ENCODE results near the gene TACC3.

TACC3 gene

DNA sequence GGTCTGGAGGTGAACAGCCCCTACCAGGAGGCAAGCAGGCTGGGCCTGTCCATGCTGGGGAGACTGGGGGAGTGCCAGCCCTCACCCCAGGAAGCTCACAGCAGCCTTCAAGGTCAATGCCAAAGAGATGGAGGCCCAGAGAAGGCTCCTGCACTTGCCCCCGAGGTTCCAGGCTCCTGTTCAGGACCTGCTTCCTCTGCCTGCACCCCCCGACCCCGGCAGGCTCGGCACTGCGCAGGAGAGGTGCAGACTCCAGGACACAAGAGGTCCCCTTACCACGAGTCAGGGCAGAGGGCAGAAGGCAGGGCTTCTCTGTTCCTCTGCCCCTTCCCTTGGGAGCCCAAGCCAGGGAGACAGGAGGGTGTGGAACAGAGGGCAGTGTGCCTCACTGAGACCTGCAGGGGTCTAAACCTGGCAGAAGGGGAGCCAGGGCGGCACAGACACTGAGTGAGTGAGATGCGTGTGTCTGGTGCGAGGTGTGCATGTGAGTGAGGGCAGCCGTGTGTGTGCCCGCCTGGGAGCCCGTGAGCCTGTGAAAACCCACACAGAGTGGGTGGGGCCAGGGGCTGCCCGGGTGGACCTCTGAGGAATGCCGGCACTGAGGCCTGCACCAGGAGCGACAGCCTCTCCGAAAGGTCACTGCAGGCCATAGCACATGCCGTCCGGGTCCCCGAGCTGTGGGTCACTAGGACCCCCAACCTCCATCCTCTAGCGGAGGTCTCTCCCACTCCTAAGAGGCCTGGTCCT lies 41.1 kb downstream of the TACC3 start:
- no peak for DNase-seq

DNA sequence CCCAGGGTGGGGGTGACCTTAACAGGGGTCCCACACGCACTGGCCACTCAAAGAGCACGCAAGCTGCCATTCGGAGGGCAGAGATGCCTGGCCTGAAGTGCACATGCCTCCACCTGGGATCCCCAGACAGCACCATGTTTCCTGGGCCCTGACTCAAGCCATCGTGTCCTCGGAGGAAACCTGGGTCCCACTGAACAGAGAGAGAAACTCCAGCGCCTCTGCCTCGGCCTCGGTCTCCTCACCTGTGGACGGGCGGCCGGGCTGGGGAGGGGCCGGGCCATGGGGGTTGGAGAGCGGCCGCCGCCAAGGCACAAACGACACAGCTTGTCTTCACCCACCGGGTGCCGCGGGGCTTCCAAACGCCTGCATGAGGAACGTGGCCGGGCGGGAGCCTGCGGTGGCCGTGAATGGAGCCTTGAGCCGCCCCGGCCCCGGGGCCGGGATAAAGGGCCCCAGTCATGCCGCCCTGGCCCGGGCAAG lies 41.8 kb downstream of the TACC3 start:
- DNase-seq, result no peak

DNA sequence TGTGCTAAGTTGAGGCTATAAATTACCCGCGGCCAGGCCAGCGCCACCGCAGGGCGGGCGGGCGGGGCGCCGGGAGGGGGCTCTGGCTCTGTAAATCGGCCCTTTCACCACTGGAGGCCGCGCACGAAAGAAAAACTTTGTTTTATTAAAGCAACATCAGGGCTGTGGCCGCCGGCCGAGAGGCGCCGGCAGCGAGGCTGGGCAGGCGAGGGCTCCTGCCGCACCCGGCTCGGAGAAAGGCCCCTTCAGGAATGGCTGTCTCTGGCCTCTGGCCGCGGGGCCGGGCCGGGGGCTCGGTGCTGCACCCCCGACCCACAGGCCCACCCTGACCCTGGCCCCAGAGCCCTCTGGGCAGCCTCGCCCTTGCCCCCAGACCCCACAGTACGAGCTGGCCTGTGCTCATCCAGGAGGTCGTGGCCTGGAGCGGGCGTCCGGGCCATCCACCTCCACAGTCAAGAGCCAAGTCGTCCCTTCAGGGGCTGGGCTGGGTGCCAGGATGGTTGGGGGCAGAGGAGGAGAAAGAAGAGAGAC lies 42.3 kb downstream of the TACC3 start:
- no peak for DNase-seq

DNA sequence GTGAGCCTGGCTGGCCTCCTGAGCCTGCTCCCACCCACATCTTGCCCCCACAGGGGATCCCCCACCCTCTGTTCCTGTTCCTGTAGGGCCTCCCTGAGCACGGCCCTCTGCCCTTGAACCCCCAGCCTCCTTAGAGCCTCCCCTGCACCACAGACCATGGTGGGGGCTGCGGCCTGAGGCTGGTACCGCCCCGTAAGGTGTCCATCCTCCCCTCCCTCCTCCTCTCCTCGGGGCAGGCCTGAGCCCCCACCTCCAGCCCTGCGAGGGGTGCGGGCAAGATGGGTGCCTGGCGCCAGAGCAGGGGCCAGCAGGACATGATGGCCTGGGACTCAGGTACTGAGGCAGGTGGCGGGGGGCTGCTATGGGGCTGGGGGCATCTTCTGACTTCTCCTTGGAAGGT lies 43.3 kb downstream of the TACC3 start:
- DNase-seq, result no peak

DNA sequence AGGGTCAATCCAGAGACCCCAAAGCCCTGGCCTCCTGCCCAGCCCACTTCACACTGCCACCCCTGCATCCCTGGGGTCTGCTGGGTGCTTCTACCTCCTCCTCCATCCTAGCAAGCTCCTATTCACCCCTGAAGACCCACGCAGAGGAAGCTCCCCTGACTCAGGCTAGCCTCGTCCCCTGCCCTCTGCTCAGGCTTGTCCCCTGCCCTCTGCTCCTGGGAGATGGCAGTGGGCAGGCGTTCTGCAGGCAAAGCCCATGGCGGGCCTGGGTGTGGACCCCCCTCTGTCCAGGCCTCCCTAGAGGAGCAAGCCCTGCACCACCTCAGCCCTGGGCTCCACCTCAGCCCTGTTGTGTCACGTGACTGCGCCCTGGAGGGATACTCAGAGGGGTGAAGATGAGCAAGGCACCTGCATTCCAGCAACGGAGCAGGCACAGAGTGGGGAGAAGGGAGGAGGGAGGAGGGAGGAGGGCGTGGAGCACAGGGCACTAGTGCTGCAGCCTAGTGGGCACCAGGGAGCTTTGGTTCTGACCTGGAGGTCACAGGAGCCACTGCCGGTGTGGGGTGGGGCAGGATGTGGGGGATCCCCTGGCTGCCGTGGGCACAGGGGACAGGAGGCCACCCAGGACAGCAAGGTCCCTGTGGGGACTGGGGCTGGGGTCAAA lies 44.2 kb downstream of the TACC3 start:
- DNase-seq, result no peak

DNA sequence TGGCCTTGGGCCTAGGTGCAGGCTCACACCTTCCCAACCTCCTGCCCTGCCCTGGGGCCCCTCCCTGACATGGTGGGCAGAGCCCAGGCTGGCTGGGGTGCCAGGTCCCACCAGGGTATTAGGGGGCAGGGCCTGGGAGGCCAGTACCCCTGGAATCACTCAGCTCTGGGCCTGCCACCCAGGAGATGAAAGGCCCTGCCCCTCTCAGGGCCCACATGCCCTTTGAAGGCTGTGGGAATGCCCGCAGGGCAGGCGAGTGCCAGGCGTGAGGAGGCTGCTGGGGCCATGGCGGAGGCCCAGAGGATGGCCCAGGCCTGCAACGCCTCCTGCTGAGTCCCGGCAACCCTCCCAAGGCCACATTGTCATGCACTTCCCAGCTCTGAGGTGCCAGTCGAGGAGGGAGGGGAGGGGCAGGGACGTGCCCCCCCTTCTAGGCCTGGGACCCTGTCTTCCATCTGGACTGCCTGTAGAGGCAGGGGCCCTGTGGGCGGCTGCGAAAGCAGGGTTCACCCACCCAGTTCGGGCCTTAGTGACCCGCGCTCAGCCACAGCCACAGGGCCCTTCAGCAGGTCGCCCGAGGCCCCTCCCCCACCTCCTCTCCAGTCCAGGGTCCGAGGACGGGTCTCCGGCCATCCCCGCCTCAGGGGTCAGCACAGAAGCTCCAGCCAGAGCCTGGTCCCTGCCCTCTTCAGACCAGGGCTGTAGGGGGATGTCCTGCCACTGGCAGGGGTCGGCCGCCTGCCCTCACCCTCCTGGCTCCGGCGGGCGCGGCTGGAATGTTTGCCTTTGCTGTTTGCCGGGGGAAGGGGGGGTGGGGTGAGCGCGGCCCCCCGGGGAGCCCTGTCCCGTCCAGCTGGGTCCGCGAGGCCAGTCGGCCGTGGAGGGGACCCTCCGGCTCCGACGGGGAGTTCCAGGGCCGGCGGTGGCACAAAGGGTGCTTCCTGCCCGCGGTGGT lies 45.1 kb downstream of the TACC3 start:
- no peak for DNase-seq

DNA sequence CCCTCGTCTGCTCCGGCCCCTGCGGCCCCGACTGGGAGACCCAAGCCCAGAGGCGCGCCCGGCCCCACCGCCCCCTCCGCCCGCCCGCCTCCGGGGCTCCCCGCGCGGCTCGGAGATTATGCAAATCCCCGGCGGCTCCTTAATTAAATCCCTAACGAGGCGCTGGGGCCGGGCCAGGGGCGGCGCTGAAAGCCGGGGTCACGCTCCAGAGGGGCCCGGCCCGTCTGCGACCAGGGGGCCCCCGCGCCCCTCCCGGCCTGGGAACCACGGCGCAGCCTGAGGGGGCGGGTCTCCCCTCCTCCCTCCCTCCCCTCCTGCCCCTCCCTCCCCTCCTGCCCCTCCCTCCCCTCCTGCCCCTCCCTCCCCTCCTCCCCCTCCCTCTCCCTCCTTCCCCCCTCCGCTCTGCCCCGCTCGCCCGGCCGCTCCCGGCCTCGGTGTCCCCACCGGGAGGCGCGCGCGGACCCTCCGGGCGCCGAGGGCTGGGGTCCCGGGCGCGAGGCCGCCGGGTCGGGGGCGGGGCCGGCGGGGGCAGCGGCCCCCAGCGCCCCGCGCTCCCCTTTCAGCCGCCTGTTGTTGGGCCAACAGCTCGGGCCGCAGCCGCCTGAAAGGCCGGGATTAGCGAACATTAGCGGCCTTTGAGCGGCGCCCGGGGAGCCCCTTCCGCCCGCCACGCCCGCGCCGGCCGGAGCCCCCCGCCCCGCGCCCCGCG lies 45.9 kb downstream of the TACC3 start:
- DNase-seq, result no peak

DNA sequence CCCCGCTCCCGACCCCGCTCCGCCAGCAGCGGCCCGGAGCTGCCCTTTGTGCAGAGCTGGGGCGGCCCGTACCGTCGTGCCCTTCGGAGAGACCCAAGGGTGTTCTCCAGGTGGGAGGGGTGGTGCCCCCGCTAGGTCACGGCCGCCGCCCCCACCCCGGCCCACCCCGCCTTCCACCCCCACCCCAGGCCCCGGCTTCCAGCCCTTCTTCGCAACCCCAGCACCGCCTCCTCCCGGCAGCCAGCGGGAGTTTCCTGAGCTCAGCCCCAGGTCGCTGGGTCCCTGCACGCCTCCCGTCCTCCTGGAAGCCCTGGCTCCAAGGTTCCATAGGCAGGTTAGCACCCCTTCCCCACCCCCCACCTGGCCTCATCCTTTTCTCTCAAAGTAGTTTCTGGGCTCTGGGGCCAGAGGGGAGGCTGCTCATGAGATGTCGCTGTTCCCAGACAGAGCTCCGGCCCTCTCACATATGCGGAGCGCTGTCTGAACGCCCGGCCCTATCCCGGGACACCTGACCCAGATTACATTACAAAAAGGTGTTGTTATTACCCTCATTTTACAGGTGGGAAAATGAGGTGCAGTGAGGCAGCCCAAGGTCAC lies 46.5 kb downstream of the TACC3 start:
- DNase-seq, result no peak

DNA sequence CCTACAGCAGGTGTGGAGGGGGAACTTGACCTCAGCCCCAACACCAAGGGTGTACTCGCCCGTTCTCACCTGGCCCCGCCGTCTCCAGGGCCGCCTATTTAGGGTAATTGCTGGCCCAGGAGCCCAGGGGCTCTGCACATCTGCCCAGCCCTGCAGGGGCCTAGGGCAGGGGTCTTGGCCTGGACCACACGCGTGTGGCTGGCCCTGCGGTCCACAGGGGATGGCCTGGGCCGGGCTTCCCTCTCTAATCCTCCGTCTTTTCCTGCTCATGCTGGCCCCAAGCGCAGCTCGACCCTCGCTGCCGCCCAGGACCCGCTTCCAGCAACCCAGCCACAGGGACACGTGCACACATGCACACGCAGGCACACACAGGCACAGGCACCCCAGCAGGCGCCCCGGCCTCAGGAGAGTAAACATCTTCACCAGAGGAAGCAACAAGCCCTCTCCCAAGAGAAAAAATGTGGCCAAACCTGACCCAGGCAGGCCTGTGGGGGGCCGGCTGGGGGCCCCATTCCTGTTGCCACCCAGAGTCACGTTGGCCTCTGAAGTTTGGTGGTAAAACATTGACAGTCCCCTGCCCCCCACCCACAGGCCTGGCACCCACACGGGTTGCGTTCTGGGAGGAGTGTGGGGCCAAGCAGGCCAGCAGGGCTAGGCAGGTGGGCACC lies 47.2 kb downstream of the TACC3 start:
- no peak for DNase-seq

DNA sequence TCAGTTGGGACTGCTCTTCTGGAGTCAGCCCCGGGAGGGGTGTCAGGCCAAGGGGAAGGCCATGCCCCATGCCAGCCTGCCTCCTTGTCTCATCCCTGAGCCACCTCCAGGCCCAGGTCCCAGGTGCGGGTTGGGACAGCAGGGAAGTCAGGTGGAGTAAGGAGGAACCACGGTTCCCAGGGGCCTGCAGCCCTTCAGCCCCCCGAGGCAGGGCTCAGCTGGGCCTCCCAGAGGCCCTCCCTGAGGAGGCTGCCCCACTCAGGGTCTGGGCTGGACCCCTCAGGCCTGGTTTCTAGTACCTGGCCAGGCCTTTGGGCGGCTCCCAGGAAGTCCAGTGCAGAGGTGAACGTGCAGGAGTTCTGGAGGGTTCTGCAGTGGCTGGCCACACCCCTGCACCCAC lies 48.4 kb downstream of the TACC3 start:
- no peak for DNase-seq

DNA sequence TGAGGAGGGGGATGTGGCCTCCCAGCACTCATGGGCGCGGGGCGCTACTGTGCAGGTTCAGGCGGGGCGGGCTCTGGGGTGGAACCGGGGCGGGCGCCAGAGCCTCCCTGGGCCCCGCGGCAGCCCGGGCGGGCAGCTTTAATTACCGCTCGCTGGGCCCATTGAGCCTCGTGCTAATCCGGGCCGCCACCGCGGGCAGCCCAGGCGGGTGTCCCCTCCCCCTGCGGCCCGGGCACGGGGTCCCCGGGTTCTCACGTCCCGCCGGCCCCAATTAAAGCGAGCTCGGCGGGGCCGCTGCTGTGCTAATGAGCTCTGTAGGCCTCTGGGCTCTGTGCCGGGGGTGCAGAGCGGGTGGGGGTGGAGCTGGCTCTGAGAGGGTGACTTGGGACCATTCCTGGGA lies 48.9 kb downstream of the TACC3 start:
- no peak for DNase-seq

DNA sequence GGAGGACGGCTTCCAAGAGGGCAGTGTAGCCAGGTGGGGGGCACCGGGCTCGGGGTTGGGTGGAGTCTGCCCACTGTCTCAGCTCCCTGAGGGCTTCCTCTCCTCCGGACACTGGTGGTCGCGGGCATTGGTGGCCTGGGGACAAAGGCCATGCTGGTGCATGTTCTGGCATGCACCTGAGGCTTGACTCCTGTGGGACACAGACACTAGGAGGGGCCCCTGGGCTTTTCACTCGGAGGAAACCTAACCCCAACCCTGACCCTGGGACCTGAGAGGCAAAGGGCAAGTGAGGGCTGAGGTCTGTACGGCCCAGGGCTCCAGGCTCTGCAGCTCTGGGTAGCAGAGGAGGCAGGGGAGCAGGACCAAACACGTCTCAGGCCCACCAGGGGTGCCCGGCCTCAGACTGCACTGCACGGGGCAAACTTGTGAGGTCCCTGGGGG lies 49.5 kb downstream of the TACC3 start:
- DNase-seq, result no peak

DNA sequence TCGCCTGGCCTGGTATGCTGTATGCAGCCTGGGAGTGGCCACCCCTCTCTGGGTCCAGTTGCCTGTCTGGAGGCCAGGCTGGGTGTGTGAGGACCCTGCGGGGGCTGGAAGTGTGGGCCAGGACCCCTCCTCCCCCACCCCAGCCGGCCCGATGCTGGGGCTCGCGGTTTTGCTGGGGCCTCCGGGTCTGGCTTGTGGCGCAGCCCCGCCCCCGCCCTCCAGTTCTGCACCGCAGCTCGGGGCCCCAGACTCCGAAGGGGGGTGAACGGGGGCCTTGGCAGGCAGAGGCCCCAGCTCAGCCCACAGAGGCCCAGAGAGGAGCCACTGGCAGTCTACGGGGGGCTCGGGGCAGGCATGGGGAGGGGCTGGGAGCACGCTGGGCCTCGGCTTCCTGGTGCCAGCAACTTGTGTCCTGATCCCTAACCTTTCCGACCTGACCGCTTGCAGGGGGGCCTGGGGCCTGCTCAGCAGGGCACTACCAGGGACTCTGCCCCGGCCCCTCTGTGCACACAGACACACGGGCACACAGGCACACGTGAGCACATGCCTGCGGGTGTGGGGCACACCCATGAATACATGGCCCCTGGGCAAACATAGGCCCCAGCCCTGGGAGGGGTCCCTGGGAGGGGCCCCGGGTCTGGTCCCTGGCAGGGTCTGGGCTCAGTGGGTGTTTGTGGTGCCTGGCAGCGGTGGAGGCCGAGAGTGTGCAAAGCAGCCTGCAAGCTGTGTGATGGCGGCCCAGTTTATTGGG lies 50.4 kb downstream of the TACC3 start:
- DNase-seq, result no peak

DNA sequence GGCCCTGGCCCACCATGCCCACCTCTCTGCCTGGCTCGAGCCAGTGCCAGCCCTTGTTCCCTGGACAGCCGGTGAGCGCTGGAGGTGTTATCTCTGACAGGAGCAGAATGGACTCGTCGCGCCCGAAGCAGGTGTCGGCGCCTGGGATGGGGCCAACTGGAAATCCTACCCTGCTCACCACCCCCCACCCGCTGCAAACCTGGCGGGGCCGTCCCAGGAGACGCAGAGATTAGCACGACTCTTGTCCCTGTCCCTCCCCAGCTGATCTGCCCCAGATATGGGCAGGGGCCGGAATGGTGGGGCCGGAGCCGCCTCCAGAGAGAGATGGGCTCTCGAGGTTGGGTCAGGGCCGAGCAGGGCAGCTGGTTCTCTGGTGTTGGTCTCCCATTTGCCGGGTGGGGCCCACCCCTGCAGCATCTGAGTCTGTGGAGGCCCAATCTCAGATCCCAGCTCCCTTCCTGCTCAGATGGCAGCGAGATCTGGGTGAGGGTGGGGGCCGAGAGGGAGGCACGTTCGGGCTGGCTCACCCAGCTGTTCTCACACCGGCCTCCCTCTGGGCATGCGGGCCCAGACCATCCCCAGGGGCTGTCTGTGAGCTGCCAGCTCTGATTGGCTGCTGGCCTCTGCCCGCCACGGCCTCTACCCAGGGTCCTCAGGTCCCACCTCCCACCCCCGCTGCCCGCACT lies 51.7 kb downstream of the TACC3 start:
- DNase-seq, result no peak

DNA sequence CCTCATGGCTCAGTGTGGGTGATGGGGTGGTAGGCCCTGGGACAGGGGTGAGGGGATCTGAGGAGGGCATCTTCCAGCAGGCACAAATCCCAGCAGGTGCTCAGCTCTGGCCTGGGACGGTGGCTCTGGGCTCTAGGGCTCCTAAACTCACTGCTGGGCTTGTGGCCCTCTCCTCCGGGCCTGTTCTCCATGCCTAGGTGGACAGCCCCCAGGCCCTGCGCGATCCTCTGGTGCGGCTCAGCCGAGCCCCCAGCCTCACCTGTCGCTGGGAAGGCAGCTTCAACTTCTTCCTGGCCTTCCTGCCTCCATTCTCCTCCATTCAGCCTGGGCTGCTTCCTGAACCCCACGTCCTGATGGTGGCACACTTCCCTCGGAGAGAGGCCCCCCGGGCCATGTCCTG lies 52.4 kb downstream of the TACC3 start:
- DNase-seq, result no peak

DNA sequence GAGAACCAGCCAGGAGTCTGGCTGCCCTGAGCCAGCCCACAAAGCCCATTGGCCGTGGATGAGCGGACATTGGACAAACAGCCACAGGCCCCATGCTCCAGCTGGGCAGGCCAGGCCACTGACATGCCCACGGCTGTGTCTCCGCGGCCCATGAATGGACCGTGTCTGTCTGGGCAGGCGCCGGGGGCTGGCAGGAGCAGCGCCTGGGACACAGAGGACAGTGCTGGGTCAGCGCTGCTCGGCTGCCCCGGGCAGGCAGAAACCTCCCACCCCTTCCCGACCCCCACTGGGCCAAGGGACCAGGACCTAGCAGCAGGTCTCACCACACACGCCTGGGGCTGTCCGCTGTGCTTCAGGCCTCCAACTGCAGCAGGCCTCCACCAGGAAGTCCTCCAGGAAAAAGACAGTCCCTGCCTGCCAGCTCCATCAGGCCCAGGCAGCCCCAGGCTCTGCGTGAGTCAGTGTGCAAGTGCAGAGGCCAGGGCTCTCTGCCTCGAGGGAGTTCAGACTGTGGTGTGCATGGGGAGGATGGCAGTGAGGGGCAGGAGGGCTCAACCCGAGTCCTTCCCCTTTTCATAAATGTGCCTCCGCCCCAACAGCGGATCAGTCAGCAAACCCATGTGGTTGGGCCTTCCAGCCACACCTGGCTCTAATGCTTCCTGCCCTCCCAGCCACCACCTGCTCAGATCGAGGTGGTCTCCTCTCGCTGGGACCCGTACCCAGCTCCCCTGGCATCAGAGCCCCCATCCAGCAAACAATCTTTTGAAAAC lies 54.6 kb downstream of the TACC3 start:
- no peak for DNase-seq

DNA sequence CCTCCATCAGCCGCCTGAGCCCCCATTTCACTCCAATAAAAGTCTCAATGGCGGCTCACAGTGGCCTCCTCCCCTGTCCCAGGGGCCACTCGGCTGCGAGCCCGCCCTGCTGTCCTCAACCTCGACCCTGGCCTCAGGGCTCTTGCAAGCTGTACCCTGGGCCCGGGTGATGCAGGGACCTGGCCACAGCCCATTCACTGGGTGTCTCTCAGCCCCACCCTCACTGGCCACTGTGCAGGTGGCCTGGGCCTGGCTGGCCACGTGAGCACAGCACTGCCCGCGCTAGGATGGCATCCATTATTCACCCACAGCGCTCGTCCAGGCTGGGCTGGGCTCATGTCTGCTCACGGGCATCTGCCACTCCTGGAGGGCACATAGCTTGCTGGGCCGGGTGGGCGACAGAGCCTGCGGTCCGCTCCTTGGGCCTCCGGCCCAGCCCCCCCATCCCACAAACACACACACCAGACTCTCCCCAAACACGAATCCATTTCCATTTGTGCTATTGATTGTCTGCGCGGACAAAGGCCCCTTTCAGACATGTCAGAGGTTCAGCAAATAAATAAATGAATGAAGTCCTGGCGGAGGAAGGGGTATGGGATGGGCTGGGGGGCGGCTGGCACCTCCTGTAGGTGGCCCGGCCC lies 55.3 kb downstream of the TACC3 start:
- DNase-seq, result no peak

DNA sequence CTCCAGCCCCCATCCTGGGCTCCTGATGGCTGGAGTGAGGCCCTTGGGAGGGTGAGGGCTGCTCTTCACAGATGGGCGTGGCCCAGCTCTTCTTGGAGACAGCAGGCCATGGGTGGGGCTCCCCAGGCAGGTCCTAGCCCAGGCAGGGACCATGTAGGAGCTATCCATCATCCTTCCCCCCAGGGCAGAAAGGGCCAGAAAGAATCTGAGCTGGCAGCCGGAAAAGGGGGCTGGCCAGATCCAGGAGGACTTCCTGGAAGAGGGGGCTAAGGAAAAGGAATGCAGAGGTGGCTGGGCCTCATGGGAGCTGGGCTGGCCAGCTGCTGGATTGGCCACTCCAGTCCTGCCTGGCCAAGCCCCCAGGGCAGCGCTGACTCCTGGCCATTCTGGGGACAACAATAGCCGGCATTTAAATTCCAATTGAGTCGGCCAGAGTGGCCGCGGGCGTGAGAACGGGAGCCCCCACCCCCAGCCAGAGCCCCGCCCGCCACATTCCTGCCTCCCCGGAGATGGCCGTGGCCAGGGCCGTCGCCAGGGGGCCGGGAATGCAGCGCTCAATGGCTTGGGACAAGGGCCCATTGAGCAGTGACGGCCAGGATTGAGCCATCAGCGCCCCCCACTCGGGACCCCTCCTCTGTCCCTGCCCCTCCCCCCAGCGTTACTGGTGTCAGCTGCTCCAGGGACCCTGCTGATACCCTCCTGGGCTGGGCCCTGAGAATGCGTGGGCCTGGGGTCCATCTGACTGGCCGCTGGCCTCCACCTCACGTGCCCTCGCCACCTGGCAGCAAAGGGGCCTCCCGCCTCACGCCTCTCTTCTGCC lies 56.7 kb downstream of the TACC3 start:
- DNase-seq, result no peak
